HepG2 (cell line): ENCODE results near the gene CDH22. TPM values are rescaled to one million over a fixed set of nuclear protein-coding genes. Genes with fewer than 3 reads are reported as not detected.

Source experiments
- CENPX ChIP-seq: sonication (generic); formaldehyde crosslinking; IDR thresholded peaks from 2 replicates; pipeline ENCODE4 v1.9.0; 2021; ENCODE audit warnings: mild to moderate bottlenecking, missing genetic modification reagents, moderate library complexity
- DDIT3 ChIP-seq: sonication (generic); formaldehyde crosslinking; IDR thresholded peaks from 2 replicates; pipeline ENCODE4 v1.4.0; 2020; ENCODE audit warnings: mild to moderate bottlenecking, missing genetic modification reagents
- GFI1 ChIP-seq: sonication (generic); formaldehyde crosslinking; IDR thresholded peaks from 2 replicates; pipeline ENCODE4 v1.5.0; 2020; ENCODE audit warnings: missing genetic modification reagents, mild to moderate bottlenecking, borderline replicate concordance
- GTF2F1 ChIP-seq: fragments of 150-350 bp; IDR thresholded peaks from 2 replicates; pipeline ENCODE4 v1.6.1; 2014; ENCODE audit warnings: low read length
- HMGA1 ChIP-seq: sonication (generic); formaldehyde crosslinking; conservative IDR thresholded peaks from 2 replicates; pipeline ENCODE4 v1.4.0; 2020; ENCODE audit warnings: missing genetic modification reagents
- KDM6A ChIP-seq: IDR thresholded peaks from 2 replicates; pipeline ENCODE4 v1.6.1; 2016; ENCODE audit warnings: low read depth
- MAX ChIP-seq: IDR thresholded peaks from 2 replicates; pipeline ENCODE4 v1.6.1; 2012; ENCODE audit warnings: inconsistent platforms
- MTA3 ChIP-seq: sonication (generic); formaldehyde crosslinking; IDR thresholded peaks from 2 replicates; pipeline ENCODE4 v1.4.0; 2020; ENCODE audit warnings: missing genetic modification reagents
- MYC ChIP-seq: sonication (generic); formaldehyde crosslinking; IDR thresholded peaks from 2 replicates; pipeline ENCODE4 v1.9.0; 2021; ENCODE audit warnings: missing genetic modification reagents, borderline replicate concordance
- NR2F1 ChIP-seq, 2 experiments: fragments of 450-650 bp in 1 of 2; formaldehyde crosslinking in 1 of 2; IDR thresholded peaks; 2 replicates each; pipeline versions ENCODE4 v1.5.0 to v1.6.1; 2016 to 2020; ENCODE audit warnings: mild to moderate bottlenecking in 1 of 2, missing compliant biosample characterization in 1 of 2, missing genetic modification reagents in 1 of 2, moderate library complexity in 1 of 2
- RBFOX2 ChIP-seq: fragments of 200-400 bp; formaldehyde crosslinking; IDR thresholded peaks from 2 replicates; pipeline ENCODE4 v1.6.1; 2017; ENCODE audit warnings: low read depth, mild to moderate bottlenecking, low read length
- REXO4 ChIP-seq: sonication (generic); formaldehyde crosslinking; IDR thresholded peaks from 2 replicates; pipeline ENCODE4 v1.8.0; 2022; ENCODE audit warnings: missing genetic modification reagents, mild to moderate bottlenecking, borderline replicate concordance
- SP4 ChIP-seq: sonication (generic); formaldehyde crosslinking; IDR thresholded peaks from 2 replicates; pipeline ENCODE4 v1.8.1; 2023; ENCODE audit warnings: mild to moderate bottlenecking, missing genetic modification reagents
- WIZ ChIP-seq: sonication (generic); formaldehyde crosslinking; IDR thresholded peaks from 2 replicates; pipeline ENCODE4 v1.5.1; 2020; ENCODE audit warnings: mild to moderate bottlenecking, missing genetic modification reagents
- ZBTB26 ChIP-seq: IDR thresholded peaks from 2 replicates; pipeline ENCODE4 v1.6.1; 2016; ENCODE audit warnings: missing compliant biosample characterization, missing genetic modification reagents, borderline replicate concordance
- ZBTB4 ChIP-seq: sonication (generic); formaldehyde crosslinking; IDR thresholded peaks from 2 replicates; pipeline ENCODE4 v1.4.0; 2020; ENCODE audit warnings: missing genetic modification reagents, mild to moderate bottlenecking, borderline replicate concordance
- ZNF18 ChIP-seq: sonication (generic); formaldehyde crosslinking; IDR thresholded peaks from 2 replicates; pipeline ENCODE4 v1.8.0; 2022; ENCODE audit warnings: mild to moderate bottlenecking, missing genetic modification reagents; ENCODE audit not compliant: insufficient replicate concordance
- ZNF264 ChIP-seq: sonication (generic); formaldehyde crosslinking; IDR thresholded peaks from 2 replicates; pipeline ENCODE4 v1.4.0; 2020; ENCODE audit warnings: missing genetic modification reagents
- ZNF460 ChIP-seq: sonication (generic); formaldehyde crosslinking; IDR thresholded peaks from 2 replicates; pipeline ENCODE4 v1.5.1; 2020; ENCODE audit warnings: missing genetic modification reagents, mild to moderate bottlenecking, borderline replicate concordance
- ZNF780A ChIP-seq: sonication (generic); formaldehyde crosslinking; IDR thresholded peaks from 2 replicates; pipeline ENCODE4 v1.8.0; 2022; ENCODE audit warnings: mild to moderate bottlenecking, missing genetic modification reagents, moderate library complexity
- ZSCAN5A ChIP-seq: sonication (generic); formaldehyde crosslinking; IDR thresholded peaks from 2 replicates; pipeline ENCODE4 v1.8.0; 2022; ENCODE audit warnings: mild to moderate bottlenecking, missing genetic modification reagents, borderline replicate concordance
- polyA plus RNA-seq, 8 experiments: library from polyadenylated mRNA; depleted of rRNA in 3 of 8; stranded (reverse) in 7 of 8; unstranded in 1 of 8; fragments of >200 nt; fragmentation: Illumina TruSeq in 4 of 8; extraction: Trizol in 4 of 8; gene quantifications; 2 replicates each; pipeline versions ENCODE4 v1.2.1 to v1.2.3, GENCODE V29; 2011 to 2016; ENCODE audit warnings: low read depth in 4 of 8, missing spikeins in 1 of 8, mixed read lengths in 1 of 8; ENCODE audit not compliant: insufficient read depth in 1 of 8
- total RNA-seq, 5 experiments: library from RNA; depleted of rRNA; stranded (reverse); fragments of >200 nt; fragmentation: Illumina TruSeq; extraction: Trizol; gene quantifications; 2 replicates each; pipeline ENCODE4 v1.2.3, GENCODE V29; 2016; ENCODE audit warnings: low read depth in 1 of 5

CDH22 gene
- total and polyA plus RNA-seq, 2 of the 13 experiments (the other 11 are each of a cell fraction or from before 2014, with no cell fraction given) = not detected

- TF ChIP-seq ZBTB26 (CRISPR knock-in tag) = no peak
- no peak for TF ChIP-seq ZNF264 (CRISPR knock-in tag)
- no peak for TF ChIP-seq ZSCAN5A (CRISPR knock-in tag)
- TF ChIP-seq ZBTB4 = no peak
- TF ChIP-seq NR2F1 (CRISPR knock-in tag; IDR thresholded peaks at IDR 0.05) = no peak
- TF ChIP-seq ZNF780A (CRISPR knock-in tag) = no peak
- TF ChIP-seq CENPX (CRISPR knock-in tag) = no peak
- TF ChIP-seq RBFOX2 = peak; percentile 27; the same call in 1 of the 2 replicates
- no peak for TF ChIP-seq SP4 (CRISPR knock-in tag)
- TF ChIP-seq WIZ = no peak
- peak; percentile 53 for TF ChIP-seq ZNF18 (CRISPR knock-in tag)
- no peak for TF ChIP-seq ZNF460 (CRISPR knock-in tag)
- no peak for TF ChIP-seq MAX
- TF ChIP-seq KDM6A (CRISPR knock-in tag) = no peak
- TF ChIP-seq GTF2F1 = no peak
- TF ChIP-seq MTA3 (CRISPR knock-in tag) = no peak
- TF ChIP-seq GFI1 = no peak
- TF ChIP-seq MYC (CRISPR knock-in tag) = no peak
- TF ChIP-seq DDIT3 (CRISPR knock-in tag) = no peak
- no peak for TF ChIP-seq REXO4 (CRISPR knock-in tag)
- no peak for TF ChIP-seq HMGA1 (CRISPR knock-in tag)
Observed at GRCh38 chr20:46354920-46355654, 46.8 kb upstream of the CDH22 start (continued).
